ENCODE data around the gene C10orf62. TPM values are rescaled to one million over a fixed set of nuclear protein-coding genes. Genes with fewer than 3 reads are reported as not detected.

Gene C10orf62
- total and polyA plus RNA-seq, 9 of the 15 experiments (the other 6 are each of a cell fraction or from before 2014, with no cell fraction given), result not detected

DNA sequence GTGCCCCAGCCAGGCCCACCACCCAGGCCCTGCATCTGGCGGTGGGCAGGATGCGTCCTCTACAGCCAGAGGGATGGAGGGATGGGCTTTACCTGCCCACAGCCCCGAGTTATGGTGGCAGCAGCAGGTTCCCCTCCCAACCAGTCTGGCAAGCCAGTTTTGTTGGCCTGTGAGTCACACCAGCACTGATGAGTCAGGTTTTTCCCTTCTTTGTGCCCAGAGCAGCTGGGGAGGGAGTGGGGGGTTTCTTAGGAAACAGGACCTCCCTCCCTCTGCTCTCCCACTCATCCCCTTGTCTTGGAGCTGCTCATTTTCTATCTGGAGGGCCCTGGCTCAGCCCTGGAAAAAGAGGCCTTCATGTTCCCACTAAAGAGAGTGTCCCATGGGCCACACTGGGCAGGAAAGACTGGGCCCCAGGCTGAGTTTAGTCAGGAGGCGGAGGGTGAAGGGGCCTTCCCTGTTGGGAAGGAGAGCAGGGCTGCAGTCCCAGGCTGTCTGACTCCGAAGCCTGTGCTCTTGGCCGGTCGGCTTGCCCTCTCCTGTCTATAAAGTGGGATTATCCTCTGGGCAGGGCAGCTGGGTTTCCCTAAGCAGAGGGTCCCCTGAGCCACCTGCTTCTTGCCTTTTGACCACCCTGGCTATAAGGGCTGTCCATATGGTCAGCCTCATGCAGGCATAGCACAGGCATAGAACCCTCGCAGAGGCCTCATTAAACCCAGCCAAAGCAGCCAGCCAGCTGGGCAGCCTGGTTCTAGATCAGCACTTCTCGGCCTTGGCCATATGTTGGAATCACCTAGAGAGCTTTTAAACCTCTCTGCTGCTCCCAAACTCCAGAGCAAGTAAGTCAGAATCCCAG lies 47.1 kb upstream of the C10orf62 start (continued):
- TF ChIP-seq VEZF1 (CRISPR knock-in tag; IDR thresholded peaks at IDR 0.05) (peak; percentile 35; the same call in 1 of the 2 replicates), ZNF316 (IDR thresholded peaks at IDR 0.05) (peak; percentile 73), THRAP3 (IDR thresholded peaks at IDR 0.05; ENCODE audit: borderline replicate concordance) (no peak), POLR2AphosphoS5 (IDR thresholded peaks at IDR 0.05; ENCODE audit: control insufficient read depth, insufficient read depth, low read depth, low read length) (no peak), DPF2 (IDR thresholded peaks at IDR 0.05) (peak; percentile 58), SMARCA4 (IDR thresholded peaks at IDR 0.05) (peak; percentile 52), ARID1B (IDR thresholded peaks at IDR 0.05) (peak; percentile 57), FOS (IDR thresholded peaks at IDR 0.05; ENCODE audit: extremely low read depth, insufficient read length) (peak; percentile 54), CBFA2T3 (IDR thresholded peaks at IDR 0.05) (no peak), ZNF140 (CRISPR knock-in tag; IDR thresholded peaks at IDR 0.05) (no peak), ZNF780A (CRISPR knock-in tag; IDR thresholded peaks at IDR 0.05) (no peak), ELF4 (CRISPR knock-in tag; IDR thresholded peaks at IDR 0.05) (no peak), TFAP4 (CRISPR knock-in tag; IDR thresholded peaks at IDR 0.05; ENCODE audit: borderline replicate concordance) (peak; percentile 28; the same call in 1 of the 2 replicates), BHLHE40 (IDR thresholded peaks at IDR 0.05; ENCODE audit: low read length) (no peak), EGR1 (conservative IDR thresholded peaks at IDR 0.05) (0 out of 2 replicates have a peak, but pooled peaks have one; percentile 7), JUND (IDR thresholded peaks at IDR 0.05; ENCODE audit: borderline replicate concordance, low read depth, low read length) (peak; percentile 82; the same call in 1 of the 2 replicates), JUND (tag; IDR thresholded peaks at IDR 0.05; ENCODE audit: borderline replicate concordance, low read depth, low read length) (peak; percentile 71; the same call in 2 of the 3 replicates), PRMT5 (CRISPR knock-in tag; IDR thresholded peaks at IDR 0.05) (no peak)
- TF ChIP-seq, protein P1, sequence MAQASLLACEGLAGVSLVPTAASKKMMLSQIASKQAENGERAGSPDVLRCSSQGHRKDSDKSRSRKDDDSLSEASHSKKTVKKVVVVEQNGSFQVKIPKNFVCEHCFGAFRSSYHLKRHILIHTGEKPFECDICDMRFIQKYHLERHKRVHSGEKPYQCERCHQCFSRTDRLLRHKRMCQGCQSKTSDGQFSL (CRISPR knock-in tag; IDR thresholded peaks at IDR 0.05), result peak; percentile 33; the same call in 1 of the 2 replicates
- TF ChIP-seq, protein P1 (tag; IDR thresholded peaks at IDR 0.05), result no peak
- TF ChIP-seq, protein P2, sequence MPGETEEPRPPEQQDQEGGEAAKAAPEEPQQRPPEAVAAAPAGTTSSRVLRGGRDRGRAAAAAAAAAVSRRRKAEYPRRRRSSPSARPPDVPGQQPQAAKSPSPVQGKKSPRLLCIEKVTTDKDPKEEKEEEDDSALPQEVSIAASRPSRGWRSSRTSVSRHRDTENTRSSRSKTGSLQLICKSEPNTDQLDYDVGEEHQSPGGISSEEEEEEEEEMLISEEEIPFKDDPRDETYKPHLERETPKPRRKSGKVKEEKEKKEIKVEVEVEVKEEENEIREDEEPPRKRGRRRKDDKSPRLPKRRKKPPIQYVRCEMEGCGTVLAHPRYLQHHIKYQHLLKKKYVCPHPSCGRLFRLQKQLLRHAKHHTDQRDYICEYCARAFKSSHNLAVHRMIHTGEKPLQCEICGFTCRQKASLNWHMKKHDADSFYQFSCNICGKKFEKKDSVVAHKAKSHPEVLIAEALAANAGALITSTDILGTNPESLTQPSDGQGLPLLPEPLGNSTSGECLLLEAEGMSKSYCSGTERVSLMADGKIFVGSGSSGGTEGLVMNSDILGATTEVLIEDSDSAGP (CRISPR knock-in tag; IDR thresholded peaks at IDR 0.05), result no peak
- TF ChIP-seq, protein P3, sequence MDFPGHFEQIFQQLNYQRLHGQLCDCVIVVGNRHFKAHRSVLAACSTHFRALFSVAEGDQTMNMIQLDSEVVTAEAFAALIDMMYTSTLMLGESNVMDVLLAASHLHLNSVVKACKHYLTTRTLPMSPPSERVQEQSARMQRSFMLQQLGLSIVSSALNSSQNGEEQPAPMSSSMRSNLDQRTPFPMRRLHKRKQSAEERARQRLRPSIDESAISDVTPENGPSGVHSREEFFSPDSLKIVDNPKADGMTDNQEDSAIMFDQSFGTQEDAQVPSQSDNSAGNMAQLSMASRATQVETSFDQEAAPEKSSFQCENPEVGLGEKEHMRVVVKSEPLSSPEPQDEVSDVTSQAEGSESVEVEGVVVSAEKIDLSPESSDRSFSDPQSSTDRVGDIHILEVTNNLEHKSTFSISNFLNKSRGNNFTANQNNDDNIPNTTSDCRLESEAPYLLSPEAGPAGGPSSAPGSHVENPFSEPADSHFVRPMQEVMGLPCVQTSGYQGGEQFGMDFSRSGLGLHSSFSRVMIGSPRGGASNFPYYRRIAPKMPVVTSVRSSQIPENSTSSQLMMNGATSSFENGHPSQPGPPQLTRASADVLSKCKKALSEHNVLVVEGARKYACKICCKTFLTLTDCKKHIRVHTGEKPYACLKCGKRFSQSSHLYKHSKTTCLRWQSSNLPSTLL (IDR thresholded peaks at IDR 0.05), result no peak

Data from K562 (cell line).